Left colon (tissue), 2 donors: Measurements from ENCODE around the gene ABTB1. TPM values are rescaled to one million over a fixed set of nuclear protein-coding genes. Genes with fewer than 3 reads are reported as not detected.
A peak's percentile ranks its signal among the peaks of the same experiment; 100 is the strongest.
"Not testable (repeated sequence)": the region's sequence is repeated elsewhere in the genome, so short reads cannot be mapped to it uniquely, and the experiment has no call there.

Source experiments
- ATAC-seq: fragments of 200-7000 bp; cut with Tn5 transposase; one replicate; pipeline ENCODE4 v1.9.1; 2020; ENCODE audit warnings: mild to moderate bottlenecking, moderate library complexity
- DNase-seq, 2 donors: peaks; one replicate each; pipeline ENCODE4 v3.0.0-alpha.2; 2020
- intact Hi-C, 2 donors: fragments of 100-400 bp; cut with DNase I in 1 of 2; cut with micrococcal nuclease in 1 of 2; formaldehyde crosslinking; loops; one replicate each; pipeline versions ENCODE4 v1.11.2 to v1.14.0; 2022; cut with DNase I, micrococcal nuclease
- total RNA-seq, 2 donors: library from RNA; stranded (reverse); fragmentation: NEBNext Ultra II Directional; extraction: Animal tissue kit (Norgen Biotek cat#: 25700); gene quantifications; one replicate each; pipeline ENCODE4 v1.2.1, GENCODE V29; 2021
- donor health status: DM: no; HTN: no; CAD: no.
- donor health status: DM: yes; HTN: yes; CAD: no.

The ABTB1 gene
- total RNA-seq, 2 donors from 2014 or later: 15.2 to 28.6 TPM

DNA sequence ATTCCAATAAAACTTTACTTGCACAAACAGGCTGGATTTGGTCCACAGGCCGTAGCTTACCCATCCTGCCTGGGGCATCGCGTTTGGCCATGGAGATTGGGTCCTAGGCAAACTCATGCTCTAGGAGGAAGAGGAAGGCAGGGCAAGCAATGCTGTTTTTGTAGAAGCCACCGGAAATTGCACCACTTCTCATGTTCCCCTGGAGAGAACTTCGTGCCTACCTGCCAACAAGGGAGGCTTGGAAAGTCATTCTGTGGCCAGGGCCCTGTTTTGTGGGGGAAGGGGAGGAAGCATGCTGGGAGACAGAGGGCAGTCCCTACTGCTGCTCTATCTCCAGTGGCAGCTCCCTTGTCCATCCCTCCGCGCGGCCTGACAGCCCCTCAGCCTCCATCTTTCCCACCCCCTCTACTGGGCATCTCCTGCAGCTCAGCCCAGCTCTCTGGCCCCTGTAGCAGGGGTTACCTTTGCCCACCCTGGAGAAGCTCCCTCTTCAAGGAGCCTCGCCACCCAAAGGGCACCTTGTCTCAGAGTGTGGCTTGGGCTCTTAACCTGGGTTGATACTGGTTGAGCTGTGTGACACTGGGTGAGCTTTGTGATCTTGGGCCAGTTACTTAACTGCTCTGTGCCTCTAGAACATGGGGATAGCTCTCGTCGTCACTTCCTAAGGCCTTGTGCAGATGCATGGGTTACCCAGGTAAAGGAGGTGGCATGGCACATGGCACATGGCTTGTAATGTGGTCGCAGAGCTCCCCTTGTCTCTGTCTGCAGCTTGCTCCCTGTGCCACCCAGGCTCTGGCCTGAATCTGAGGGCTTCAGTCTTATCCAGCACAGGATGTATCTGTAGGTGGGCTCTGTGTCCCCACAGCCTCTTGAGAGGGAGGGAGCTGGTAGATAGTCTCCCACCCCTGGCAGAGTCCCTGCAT, 6.1 kb downstream of the ABTB1 start:
- ATAC-seq (no peak), DNase-seq (peak in 1 of 2 donors; percentile 17)

GRCh38 chr3:127679534-127680145, 6.9 kb downstream of the ABTB1 start:
- DNase-seq (peak in 1 of 2 donors; percentile 21), ATAC-seq (no peak)
- intact Hi-C loops: loop anchor here (10.0 kb wide), 1 partner anchor 145 kb away; the partner anchor contains the start of gene MGLL (in 2 of the 2)

More for the DNA sequence above, 6.1 kb downstream of the ABTB1 start:
- intact Hi-C loops: loop anchor here in 1 of 2 donors (10.0 kb wide), 1 partner anchor 146 kb away; the partner anchor contains the start of gene MGLL

GRCh38 chr3:127680146-127680661, 7.5 kb downstream of the ABTB1 start:
- ATAC-seq (no peak), DNase-seq (peak in 1 of 2 donors; percentile 18)
- intact Hi-C loops: loop anchor here in 1 of 2 donors (10.0 kb wide), 1 partner anchor 145 kb away; the partner anchor contains the start of gene MGLL

- intact Hi-C loops: loop anchor here in 1 of 2 donors (10.0 kb wide), 1 partner anchor 144 kb away; the partner anchor contains the start of gene MGLL
- ATAC-seq: no peak
- peak in 1 of 2 donors; percentile 22 for DNase-seq
Measured at GRCh38 chr3:127680798-127681221, 8.1 kb downstream of the ABTB1 start.

- intact Hi-C loops: loop anchor here in 1 of 2 donors (10.0 kb wide), 1 partner anchor 143 kb away; the partner anchor contains the start of gene MGLL
- ATAC-seq, DNase-seq: not testable (repeated sequence)
Measured at GRCh38 chr3:127682175-127682554, 9.4 kb downstream of the ABTB1 start.

DNA sequence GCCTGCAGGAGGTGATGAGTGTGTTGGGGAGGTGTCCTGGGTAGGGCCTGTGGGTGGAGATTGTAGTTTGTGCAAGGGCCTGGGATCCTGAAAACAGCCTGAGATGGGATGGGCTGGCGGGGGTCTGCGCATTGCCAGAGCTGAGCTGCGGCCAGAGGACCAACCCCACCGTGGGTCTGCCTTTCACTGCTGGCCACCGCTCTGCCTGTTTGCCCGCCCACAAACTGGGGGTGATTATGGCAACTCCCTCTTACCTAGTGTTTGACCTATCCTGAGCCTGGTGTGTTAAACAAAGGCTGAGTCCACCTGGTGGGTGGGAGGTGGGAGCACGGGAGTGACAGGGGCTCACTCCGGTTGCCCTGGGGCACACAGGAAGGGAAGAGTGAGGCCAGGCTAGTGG, 9.8 kb downstream of the ABTB1 start:
- DNase-seq (peak in 1 of 2 donors; percentile 3), ATAC-seq (no peak)
- intact Hi-C loops: loop anchor here in 1 of 2 donors (10.0 kb wide), 1 partner anchor 142 kb away; the partner anchor contains the start of gene MGLL

- ATAC-seq: peak; percentile 34
- intact Hi-C loops: loop anchor here in 1 of 2 donors (10.0 kb wide), 1 partner anchor 140 kb away; the partner anchor contains the start of gene MGLL
- peak; percentile 1 to 22 for DNase-seq
Measured at GRCh38 chr3:127684871-127685707, 12.3 kb downstream of the ABTB1 start.

DNA sequence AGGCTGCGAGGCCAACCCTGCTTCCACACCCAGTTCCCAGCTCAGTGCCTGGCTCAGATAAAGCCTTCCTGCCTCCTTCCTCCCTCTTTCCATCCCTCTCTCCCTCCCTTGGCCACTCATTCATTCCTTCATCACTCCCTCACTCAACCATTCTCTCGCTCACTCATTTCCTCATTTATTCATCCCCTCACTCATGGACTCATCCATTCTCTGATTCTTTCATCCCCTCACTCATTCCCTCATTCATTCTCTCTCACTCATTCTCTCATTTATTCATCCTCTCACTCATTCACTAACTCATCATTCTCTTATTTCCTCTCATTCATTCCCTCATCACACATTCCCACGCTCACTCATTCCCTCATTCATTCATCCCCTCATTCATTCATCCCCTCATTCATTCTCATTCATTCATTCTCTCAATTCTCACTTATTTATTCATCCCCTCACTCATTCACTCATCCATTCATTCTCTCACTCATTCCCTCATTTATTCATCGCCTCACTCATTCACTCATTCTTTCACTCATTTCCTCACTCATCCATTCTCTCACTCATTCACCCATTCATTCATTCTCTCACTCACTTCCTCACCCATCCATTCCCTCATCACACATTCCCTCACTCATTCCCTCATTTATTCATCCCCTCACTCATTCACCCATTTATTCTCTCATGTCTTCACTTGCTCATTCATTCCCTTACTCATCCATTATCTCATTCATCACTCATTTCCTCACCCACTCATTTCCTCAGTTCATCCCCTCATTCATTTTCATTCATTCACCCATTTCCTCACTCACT, 13.2 kb downstream of the ABTB1 start:
- ATAC-seq: no peak
- DNase-seq: no peak
- intact Hi-C loops: loop anchor here in 1 of 2 donors (10.0 kb wide), 1 partner anchor 139 kb away; the partner anchor contains the start of gene MGLL

DNA sequence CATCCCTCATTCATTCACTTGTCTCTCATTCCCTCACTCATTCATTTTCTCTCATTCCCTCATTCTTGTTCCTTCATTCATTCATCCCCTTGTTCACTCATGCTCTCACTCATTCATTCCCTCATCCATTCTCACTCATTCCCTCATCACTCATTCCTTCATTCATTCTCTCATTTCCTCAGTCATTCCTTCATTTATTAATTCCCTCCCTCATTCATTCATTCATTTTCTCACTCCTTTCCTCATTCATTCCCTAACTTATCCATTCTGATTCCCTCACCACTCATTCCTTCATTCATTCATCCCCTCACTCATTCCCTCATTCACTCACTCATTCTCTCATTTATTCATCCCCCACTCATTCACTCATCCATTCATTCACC, 13.8 kb downstream of the ABTB1 start:
- DNase-seq (no peak), ATAC-seq (no peak)
- intact Hi-C loops: loop anchor here in 1 of 2 donors (10.0 kb wide), 1 partner anchor 138 kb away; the partner anchor contains the start of gene MGLL

- intact Hi-C loops: loop anchor here in 1 of 2 donors (10.0 kb wide), 1 partner anchor 138 kb away; the partner anchor contains the start of gene MGLL
- DNase-seq (no peak), ATAC-seq (no peak)
Measured at GRCh38 chr3:127687228-127687737, 14.5 kb downstream of the ABTB1 start.

DNA sequence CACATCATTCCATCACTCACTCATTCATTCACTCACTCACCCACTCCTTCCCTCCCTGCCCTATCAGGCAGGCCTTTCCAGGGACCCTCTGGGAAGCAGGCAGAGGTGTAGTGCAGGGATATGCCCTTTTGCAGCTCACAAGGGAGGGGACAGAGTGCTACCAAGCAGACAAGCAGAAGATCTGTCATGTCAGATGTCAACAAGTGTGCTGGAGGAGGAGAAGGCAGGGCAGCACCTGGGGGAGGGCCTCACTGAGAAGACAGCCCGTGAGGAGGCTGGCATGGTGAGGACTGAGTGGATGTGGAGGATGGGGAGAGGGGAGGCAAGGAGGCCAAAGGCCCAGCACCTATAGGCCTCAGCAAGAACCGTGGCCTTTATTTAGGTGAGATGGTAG, 15.3 kb downstream of the ABTB1 start:
- DNase-seq: peak in 1 of 2 donors; percentile 6
- intact Hi-C loops: loop anchor here in 1 of 2 donors (10.0 kb wide), 1 partner anchor 137 kb away; the partner anchor contains the start of gene MGLL
- ATAC-seq: no peak

DNA sequence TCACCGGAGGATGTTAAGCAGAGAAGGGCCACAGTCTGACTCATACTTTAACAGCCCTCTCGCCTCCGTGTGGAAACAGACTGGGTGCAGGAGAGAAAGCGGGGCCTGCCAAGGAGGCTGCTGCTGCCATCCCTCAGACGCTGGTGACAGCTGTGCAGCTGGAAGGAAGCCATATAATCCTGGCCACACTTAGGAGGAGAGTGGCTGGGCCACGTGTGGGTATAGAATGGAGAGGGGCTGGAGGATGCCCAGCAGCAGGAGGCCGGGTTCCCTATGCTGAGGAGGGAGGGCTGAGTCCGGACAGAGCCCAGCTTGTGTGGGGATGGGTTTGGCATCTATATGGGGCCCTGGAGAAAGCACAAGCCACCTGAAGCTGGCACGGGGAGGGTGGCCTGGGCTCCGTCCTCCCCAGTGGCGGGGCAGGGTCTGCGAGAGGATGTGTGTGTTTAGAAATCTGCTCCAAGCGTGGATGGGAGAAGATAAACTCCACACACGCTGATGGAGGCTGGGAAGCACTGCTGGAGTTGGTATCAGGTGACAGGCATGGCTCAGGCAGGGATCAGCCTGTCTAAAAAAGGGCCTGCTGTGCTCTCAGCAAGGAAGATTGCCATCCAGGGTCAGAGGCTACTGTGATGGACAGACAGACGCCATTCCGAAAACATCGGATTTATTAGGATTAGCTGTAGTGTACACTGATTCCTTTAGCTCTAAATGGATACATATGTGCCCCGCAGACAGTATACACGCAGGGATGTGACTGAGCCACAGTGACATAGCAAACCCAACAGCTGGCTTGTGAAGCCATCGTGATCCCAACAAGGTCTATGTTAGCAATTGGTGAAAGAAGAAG, 15.9 kb downstream of the ABTB1 start:
- intact Hi-C loops: loop anchor here in 1 of 2 donors (10.0 kb wide), 1 partner anchor 136 kb away; the partner anchor contains the start of gene MGLL
- DNase-seq: peak; percentile 12 to 62
- peak; percentile 22 for ATAC-seq

DNA sequence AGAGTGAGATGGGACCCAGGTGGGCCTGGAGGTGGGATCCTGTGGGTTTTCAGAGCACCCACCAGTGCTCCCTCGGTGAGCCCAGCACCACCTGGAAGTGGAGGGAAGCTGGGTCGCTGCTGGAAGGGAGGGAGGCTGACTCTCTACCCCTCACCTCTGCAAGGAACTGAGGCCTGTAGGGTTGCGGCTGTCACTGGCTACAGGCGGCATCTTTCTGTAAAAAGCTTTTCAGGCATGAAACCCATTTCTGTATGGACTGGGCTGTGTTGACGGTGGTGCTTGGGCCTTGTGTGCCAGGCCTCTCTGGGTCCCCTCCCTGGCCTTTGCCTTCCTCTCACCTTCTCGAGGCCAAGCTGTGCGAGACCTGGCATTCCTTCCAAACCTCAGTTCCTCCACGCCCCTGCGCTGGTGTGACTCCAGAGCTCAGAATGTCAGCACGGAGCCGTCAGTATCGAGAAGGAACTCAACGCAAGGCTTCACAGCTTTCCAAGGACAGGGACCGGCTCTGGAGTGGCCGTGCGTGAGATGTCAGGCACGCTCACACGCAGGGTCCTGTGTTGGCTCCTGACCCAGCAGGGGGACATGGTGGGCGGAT, 16.6 kb downstream of the ABTB1 start:
- DNase-seq (peak in 1 of 2 donors; percentile 4), ATAC-seq (no peak)
- intact Hi-C loops: loop anchor here in 1 of 2 donors (10.0 kb wide), 1 partner anchor 135 kb away; the partner anchor contains the start of gene MGLL

DNA sequence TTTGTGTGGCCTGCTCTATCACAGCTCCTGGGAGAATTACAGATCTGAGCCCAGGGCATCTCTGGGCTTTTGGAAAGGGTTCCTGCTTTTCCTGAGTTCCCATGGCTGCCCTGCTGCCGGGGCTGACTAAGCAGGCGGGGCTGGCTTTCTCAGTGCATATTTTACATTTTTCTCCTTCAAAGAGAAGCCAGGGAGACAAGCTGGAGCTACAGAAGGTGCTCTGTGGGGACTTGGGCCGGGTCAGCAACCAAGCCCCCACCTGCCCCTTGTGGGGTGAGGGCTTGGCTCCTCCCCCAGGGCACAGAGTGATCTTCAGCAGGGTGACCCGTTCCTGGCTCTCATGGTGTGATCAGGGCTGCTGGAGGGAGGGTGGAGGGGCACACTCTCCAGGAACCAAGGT, 17.4 kb downstream of the ABTB1 start:
- peak in 1 of 2 donors; percentile 2 for DNase-seq
- ATAC-seq: no peak
- intact Hi-C loops: no loop called here

- ATAC-seq: peak; percentile 63
- intact Hi-C loops: no loop called here
- DNase-seq: peak in 1 of 2 donors; percentile 32
Measured at GRCh38 chr3:127690823-127691452, 18.2 kb downstream of the ABTB1 start.
